GM19043 (cell line): ENCODE results near the gene PAX8.

ENCODE experiments used
- ATAC-seq: cut with Tn5 transposase; IDR thresholded peaks from one replicate; pipeline ENCODE4 v1.9.1; 2021; ENCODE audit warnings: low read depth; ENCODE audit not compliant: unreplicated experiment

Gene PAX8

DNA sequence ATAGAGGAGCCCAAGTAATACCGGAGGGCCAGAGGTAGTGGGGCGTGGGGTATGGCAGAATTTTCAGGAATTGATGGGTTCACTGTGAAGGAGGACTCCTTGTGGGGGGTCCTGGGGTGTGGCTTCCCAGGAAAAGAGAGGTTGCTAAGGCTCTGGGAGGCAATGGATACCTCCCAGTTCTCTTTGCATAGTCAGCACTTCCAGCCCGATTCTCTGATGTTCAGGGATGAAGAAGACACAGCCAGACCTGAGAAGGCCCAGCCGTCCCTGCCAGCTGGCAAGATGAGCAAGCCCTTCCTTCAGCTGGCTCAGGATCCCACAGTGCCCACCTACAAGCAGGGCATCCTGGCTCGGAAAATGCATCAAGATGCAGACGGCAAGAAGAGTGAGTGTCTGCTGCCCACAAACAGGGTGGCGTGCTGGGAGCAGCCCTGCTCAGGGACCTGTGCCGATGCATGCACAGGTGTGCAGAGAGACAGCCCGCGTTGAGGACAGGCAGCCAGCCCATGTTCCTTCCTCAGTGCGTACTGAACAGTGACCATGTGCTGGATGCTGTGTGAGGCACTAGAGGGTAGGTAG lies 82.7 kb downstream of the PAX8 start:
- ATAC-seq: no peak

- ATAC-seq: no peak
These were observed 86.1 kb downstream of the PAX8 start for GRCh38 chr2:113192459-113193100.

GRCh38 chr2:113190871-113191270 lies 87.8 kb downstream of the PAX8 start:
- no peak for ATAC-seq

GRCh38 chr2:113187771-113188170 lies 91.0 kb downstream of the PAX8 start:
- no peak for ATAC-seq

GRCh38 chr2:113186433-113186796 lies 92.3 kb downstream of the PAX8 start:
- ATAC-seq: no peak

GRCh38 chr2:113185664-113186432 lies 92.9 kb downstream of the PAX8 start:
- ATAC-seq: no peak

DNA sequence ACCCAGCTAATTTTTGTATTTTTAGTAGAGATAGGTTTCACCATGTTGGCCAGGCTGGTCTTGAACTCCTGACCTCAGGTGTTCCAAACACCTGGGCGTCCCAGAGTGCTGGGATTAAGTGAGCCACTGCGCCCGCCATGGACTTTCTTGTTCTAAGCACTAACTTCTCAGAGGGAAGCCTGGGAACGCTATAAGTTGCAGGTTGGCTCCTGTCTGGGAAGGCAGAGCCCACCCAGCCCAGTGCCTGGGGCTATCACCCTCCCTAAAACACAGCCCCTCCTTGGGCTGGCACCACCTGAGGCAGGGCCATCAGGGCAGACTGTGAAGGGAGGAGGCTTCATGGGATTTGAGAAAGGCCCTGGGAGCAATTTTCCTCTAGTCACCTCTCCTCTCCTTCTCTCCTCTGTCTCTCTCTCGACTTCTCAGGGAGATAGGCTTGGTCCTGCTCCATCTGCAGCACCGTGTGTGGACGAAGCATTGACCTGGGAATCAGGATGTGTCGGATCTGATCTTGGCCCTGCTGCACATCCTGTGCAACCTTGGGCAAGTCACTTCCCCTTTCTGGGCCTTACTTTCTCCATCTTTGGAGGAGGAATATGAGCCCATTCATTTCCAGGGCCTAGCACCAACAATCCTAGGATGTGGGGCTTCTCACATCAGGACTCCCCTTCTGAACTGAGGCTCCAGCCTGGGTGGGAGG lies 94.0 kb downstream of the PAX8 start:
- no peak for ATAC-seq

- no peak for ATAC-seq
These were observed 95.0 kb downstream of the PAX8 start for GRCh38 chr2:113183703-113184102.

DNA sequence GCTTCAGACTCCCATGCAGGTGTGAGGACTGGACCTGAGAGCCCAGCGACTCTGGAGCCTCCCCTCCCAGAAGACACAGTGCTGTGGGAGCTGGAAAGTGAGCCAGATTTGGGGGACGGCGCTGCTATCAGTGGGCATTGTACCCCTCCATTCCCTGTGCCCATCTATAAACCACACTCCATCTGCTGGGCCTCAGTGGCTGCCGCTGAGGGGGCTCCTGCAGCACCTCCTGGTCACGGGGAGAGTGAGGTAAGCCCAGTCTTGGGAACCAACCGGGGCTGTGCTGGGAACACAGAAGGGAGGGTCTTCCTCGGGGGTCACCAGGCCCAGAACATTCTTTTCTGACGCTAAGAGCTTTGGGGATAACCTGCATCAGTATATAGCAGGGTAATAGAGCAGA lies 95.5 kb downstream of the PAX8 start:
- no peak for ATAC-seq

DNA sequence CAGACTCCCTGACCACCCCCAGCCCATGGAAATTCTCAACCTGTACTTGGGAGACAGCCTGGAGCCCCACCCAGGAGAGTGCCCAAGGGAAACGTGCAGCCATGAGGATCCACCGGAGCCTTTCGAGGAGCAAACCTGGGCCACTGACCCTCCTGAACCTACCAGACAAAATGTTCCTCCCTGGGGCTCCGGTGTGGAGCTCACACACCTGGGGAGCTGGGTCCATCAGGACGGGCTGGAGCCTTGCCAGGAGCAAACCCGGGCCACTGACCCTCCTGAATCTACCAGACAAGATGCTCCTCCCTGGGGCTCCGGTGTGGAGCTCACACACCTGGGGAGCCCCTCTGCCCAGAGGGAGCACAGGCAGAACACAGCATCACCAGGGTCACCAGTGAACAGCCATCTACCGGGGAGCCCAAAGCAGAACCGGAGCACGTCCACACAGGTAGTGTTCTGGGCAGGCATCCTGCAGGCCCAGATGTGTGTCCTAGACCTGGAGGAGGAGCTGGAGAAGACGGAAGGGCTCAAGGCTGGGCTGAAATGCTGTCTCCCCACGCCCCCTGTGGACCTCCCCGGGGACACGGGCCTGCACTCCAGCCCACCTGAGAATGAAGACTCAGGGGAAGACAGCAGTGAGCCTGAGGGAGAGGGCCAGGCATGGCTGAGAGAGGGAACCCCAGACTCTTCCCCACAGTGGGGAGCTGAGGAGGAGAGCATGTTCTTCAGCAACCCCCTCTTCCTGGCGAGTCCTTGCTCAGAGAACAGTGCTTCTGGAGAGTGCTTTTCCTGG lies 96.1 kb downstream of the PAX8 start:
- no peak for ATAC-seq

GRCh38 chr2:113181258-113182051 lies 97.3 kb downstream of the PAX8 start:
- no peak for ATAC-seq

DNA sequence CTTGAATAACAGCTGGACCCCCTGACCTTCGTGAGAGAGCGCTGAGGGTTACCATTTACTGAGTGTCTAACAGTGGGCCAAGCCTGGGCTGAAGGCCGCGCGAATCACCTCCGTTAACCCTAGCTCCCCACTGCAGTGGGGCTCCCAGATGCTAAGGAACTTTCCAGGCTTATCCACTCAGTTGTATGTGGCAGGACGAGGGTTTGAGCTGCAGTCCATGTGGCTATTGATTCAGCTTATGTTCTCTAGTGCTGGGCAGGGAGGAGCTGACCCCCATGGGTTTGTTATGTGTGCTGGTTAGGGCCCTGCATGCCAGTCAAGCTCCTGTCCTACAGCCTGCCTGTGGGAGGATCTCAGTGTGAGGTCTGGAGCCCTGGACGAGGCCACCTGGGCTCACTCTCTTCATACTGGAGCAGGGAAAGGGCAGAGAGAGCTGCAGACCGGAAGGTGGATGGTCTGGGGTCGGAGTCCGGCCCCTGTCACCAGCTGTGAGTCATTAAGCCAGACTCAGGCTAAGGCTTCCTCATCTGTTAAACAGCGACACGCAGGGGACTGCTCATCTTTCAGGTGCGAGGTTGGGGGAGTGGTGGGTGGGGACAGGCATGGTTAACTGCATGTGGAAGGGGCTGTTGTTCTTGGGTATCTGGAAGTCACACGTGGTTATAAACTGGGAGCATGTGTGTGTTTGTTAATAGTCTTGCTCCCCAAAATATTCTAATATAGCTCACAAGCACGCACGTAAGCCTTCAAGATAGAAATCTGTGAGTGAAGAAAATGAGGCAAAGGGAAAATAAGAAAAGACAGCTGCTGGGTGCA lies 98.4 kb downstream of the PAX8 start:
- no peak for ATAC-seq

GRCh38 chr2:113179446-113180045 lies 99.2 kb downstream of the PAX8 start:
- no peak for ATAC-seq

DNA sequence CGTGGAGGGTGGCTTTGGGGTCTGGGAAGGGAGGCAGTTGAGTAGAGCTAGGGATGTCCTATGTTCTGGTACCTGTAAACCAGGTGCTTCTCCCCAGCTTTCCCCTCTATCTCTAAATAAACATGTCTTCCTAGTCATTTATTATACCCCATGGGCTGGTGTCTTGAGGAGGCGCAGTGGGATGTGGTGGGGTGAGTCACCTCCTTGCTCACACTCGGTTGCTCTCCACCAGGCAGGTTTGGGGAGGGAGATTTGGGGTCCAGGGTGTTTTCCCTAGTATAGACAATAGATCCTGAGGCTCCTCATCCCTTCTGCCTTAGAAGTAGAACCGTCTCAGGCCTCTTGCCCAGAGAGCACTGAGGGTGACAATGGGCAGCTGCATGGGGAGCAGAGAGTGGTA lies 99.8 kb downstream of the PAX8 start:
- ATAC-seq: no peak

GRCh38 chr2:113178069-113178746 lies 100.5 kb downstream of the PAX8 start:
- no peak for ATAC-seq

DNA sequence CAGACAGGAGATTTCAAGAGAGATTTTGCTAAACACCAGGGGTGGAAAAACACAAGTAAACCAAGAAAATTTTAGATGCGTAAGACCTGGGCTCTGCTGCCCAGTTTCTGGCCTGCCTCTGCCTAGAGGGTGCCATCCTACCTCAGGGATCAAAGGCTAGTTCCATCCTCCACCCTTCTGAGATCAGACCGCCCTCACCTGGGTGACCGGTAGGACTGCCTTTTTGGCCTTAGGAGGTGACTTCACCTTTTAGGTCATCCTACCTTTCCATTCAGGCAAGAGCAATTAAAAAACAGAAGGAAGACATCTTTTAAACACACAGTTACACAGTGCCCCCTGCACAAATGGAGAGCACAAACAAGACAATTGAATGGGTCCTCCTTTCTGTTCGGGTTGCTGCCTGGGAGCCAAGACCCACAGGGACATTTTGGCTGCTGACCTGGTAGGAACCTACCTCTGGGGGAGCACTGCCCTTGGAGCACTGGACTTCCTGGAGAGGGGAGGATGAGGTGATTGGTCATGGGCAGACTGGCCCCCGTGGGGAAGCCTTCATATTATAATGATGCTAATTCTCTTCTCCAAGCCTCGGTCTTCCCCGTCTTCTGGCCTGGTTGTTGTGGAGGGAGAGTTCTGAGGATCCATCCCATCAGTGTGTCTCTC lies 101.9 kb downstream of the PAX8 start:
- ATAC-seq: no peak
